ENCODE data around the gene CYB5RL. TPM values are rescaled to one million over a fixed set of nuclear protein-coding genes. Genes with fewer than 3 reads are reported as not detected.

CYB5RL gene
- total and polyA plus RNA-seq, 2 of the 13 experiments (the other 11 are each of a cell fraction or from before 2014, with no cell fraction given) = 3.7 to 5.0 TPM

DNA sequence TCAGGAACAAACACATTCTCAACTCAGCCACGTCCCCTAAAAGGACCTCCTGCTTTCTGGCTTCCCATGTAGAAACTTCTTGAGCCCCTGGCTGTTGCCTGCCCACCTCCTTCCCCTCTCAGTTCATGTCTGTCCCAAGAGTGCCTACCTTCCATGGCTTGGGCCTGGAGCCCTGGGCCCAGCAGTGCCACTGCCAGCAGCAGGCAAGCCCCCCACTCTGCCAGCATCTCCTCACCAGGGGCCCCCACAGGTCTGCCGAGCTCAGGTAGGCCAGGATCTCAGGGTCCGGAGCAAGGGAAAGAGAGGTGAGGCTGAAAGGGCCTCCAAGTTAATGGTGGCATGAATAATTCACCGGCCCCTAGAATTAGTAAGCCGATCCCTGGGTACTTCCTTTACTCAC is 47.1 kb downstream of the CYB5RL start, which contains the start of gene CDCP2:
Gene CDCP2 (minus strand): TSS at position 305 of the 400 bp plus-strand sequence. CDS start 78 bp downstream, at position 227.
- FAIRE-seq (no peak), ATAC-seq (no peak), DNase-seq (ENCODE audit: low spot score) (no peak)
- Histone ChIP-seq H3K9ac (ENCODE audit: insufficient read depth, low read depth, low read length) (no peak within 1 kb of the TSS), H3K4me1 (ENCODE audit: insufficient read depth, low read length) (peaks cover 11% of the 10 kb centered on the region), H3K36me3 (replicated peaks in 1 of 2; ENCODE audit: control insufficient read depth in 1 of 2, insufficient read depth in 2 of 2, low read length in 2 of 2) (no peaks in the 10 kb centered on the region), H3K4me3 (replicated peaks in 1 of 3; ENCODE audit: insufficient read depth in 1 of 3, low read depth in 2 of 3, low read length in 3 of 3) (peak within 1 kb of the TSS in 1 of 3 experiments; percentile 11; a peak in 1 of 6 replicates), H3K27me3 (ENCODE audit: control insufficient read depth in 1 of 2, insufficient read depth in 2 of 2, low read length in 2 of 2) (peaks cover 0 to 1% of the 10 kb centered on the region in 2 experiments; a peak in 2 of 5 replicates), H2AFZ (ENCODE audit: low read length) (no peak within 1 kb of the TSS), H3K27ac (ENCODE audit: extremely low read length, insufficient read depth, low read length) (no peak within 1 kb of the TSS), H3K79me2 (ENCODE audit: insufficient read depth, low read length) (no peaks in the 10 kb centered on the region), H3K4me2 (ENCODE audit: low read depth, low read length) (peak within 1 kb of the TSS; percentile 45), H3K9me3 (ENCODE audit: low read length) (no peaks in the 10 kb centered on the region), H4K20me1 (ENCODE audit: insufficient read depth, low read length) (no peaks in the 10 kb centered on the region)
- TF ChIP-seq SUZ12 (IDR thresholded peaks at IDR 0.05; ENCODE audit: low read depth, low read length) (no peak), CREM (IDR thresholded peaks at IDR 0.05) (no peak), CREM (CRISPR knock-in tag; IDR thresholded peaks at IDR 0.05) (no peak), ZNF768 (CRISPR knock-in tag; IDR thresholded peaks at IDR 0.05) (no peak), TOPORS (CRISPR knock-in tag; IDR thresholded peaks at IDR 0.05) (no peak)
- POLR2A ChIA-PET = no interaction called here
- BruUV-seq (replicated peaks) = no TSS peak
- 89% methylated on average over 5 of the region's 5 CpGs for WGBS (ENCODE audit: low lambda C conversion rate)
- intact Hi-C loops (cut with micrococcal nuclease; ENCODE audit: unreplicated experiment) = no loop called here
- in situ Hi-C loops (cut with HindIII; ENCODE audit: extremely low pct_ligation_motif_present, low pct_unique_long_range_greater_than_20kb) = no loop called here
- CTCF ChIA-PET (ENCODE audit: low intra/inter-chr PET ratio, low total read pairs) = no interaction called here

DNA sequence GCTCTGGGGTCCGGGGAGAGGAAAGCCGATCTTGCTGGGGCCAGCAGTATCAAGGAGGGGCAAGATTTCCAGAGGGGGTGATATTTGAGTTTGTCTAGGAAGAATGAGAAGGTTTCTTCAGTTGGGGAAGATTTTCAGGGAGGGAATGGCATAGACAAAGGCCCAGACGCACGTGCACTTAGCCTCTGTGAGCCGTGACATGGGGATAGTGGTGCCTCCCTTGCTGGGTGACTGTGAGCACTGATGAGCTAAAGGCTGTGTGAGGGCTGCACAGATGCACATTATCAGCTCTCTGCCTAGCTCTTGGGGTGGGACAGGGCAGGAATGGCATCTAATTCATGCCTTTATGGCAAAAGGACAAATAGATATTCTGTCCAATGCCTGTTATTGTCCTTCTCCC is 48.8 kb downstream of the CYB5RL start:
- Histone ChIP-seq H3K27me3 (ENCODE audit: control insufficient read depth in 1 of 2, insufficient read depth in 2 of 2, low read length in 2 of 2) (peaks cover 0 to 1% of the 10 kb centered on the region in 2 experiments; a peak in 1 of 5 replicates), H3K9ac (ENCODE audit: insufficient read depth, low read depth, low read length) (no peak overlapping the region), H3K79me2 (ENCODE audit: insufficient read depth, low read length) (no peaks in the 10 kb centered on the region), H3K9me3 (ENCODE audit: low read length) (no peaks in the 10 kb centered on the region), H3K27ac (ENCODE audit: extremely low read length, insufficient read depth, low read length) (no peak overlapping the region), H3K4me1 (ENCODE audit: insufficient read depth, low read length) (peaks cover 11% of the 10 kb centered on the region), H3K36me3 (replicated peaks in 1 of 2; ENCODE audit: control insufficient read depth in 1 of 2, insufficient read depth in 2 of 2, low read length in 2 of 2) (no peaks in the 10 kb centered on the region), H2AFZ (ENCODE audit: low read length) (no peak overlapping the region), H4K20me1 (ENCODE audit: insufficient read depth, low read length) (no peaks in the 10 kb centered on the region), H3K4me3 (replicated peaks in 1 of 3; ENCODE audit: insufficient read depth in 1 of 3, low read depth in 2 of 3, low read length in 3 of 3) (no peak overlapping the region), H3K4me2 (ENCODE audit: low read depth, low read length) (no peak overlapping the region)
- no TSS peak for BruUV-seq (replicated peaks)
- CTCF ChIA-PET (ENCODE audit: low intra/inter-chr PET ratio, low total read pairs) = no interaction called here
- FAIRE-seq (no peak), DNase-seq (ENCODE audit: low spot score) (no peak), ATAC-seq (peak; percentile 13; the same call in 1 of the 3 replicates)
- in situ Hi-C loops (cut with HindIII; ENCODE audit: extremely low pct_ligation_motif_present, low pct_unique_long_range_greater_than_20kb) (no loop called here), intact Hi-C loops (cut with micrococcal nuclease; ENCODE audit: unreplicated experiment) (no loop called here)
- POLR2A ChIA-PET = no interaction called here
- WGBS (ENCODE audit: low lambda C conversion rate) = 30% methylated on average over 5 of the region's 5 CpGs
- TF ChIP-seq, protein P1, sequence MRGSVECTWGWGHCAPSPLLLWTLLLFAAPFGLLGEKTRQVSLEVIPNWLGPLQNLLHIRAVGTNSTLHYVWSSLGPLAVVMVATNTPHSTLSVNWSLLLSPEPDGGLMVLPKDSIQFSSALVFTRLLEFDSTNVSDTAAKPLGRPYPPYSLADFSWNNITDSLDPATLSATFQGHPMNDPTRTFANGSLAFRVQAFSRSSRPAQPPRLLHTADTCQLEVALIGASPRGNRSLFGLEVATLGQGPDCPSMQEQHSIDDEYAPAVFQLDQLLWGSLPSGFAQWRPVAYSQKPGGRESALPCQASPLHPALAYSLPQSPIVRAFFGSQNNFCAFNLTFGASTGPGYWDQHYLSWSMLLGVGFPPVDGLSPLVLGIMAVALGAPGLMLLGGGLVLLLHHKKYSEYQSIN (CRISPR knock-in tag; IDR thresholded peaks at IDR 0.05; ENCODE audit: borderline replicate concordance) = no peak
- no peak for TF ChIP-seq ZNF850 (CRISPR knock-in tag; conservative IDR thresholded peaks at IDR 0.05)
- no peak for TF ChIP-seq TOE1 (CRISPR knock-in tag; IDR thresholded peaks at IDR 0.05)
- TF ChIP-seq ZNF350 (CRISPR knock-in tag; IDR thresholded peaks at IDR 0.05; ENCODE audit: borderline replicate concordance, low read depth) = no peak
- no peak for TF ChIP-seq PCBP2 (optimal IDR thresholded peaks at IDR 0.05; ENCODE audit: low read depth, low read length, poor library complexity, severe bottlenecking)
- TF ChIP-seq, protein P2, sequence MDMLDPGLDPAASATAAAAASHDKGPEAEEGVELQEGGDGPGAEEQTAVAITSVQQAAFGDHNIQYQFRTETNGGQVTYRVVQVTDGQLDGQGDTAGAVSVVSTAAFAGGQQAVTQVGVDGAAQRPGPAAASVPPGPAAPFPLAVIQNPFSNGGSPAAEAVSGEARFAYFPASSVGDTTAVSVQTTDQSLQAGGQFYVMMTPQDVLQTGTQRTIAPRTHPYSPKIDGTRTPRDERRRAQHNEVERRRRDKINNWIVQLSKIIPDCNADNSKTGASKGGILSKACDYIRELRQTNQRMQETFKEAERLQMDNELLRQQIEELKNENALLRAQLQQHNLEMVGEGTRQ (IDR thresholded peaks at IDR 0.05; ENCODE audit: low read depth, low read length) = no peak
- TF ChIP-seq, protein P2 (CRISPR knock-in tag; IDR thresholded peaks at IDR 0.05; ENCODE audit: borderline replicate concordance) = no peak
